KOPT-K1 (cell line): ENCODE results near the gene SBDS.
A peak's percentile ranks its signal among the peaks of the same experiment; 100 is the strongest.
"Not testable (repeated sequence)": the region's sequence is repeated elsewhere in the genome, so short reads cannot be mapped to it uniquely, and the experiment has no call there.

Source experiments
- H3K27ac ChIP-seq: fragments of 200-600 bp; sonication (generic); 2 replicates; pipeline ENCODE4 v1.5.1; 2016; ENCODE audit warnings: antibody characterized with exemption, mild to moderate bottlenecking, low read depth, low read length; ENCODE audit not compliant: poor library complexity, severe bottlenecking
- H3K36me3 ChIP-seq: fragments of 200-600 bp; sonication (generic); 2 replicates; pipeline ENCODE4 v1.5.1; 2017; ENCODE audit warnings: antibody characterized with exemption, mild to moderate bottlenecking, low read length, moderate library complexity; ENCODE audit not compliant: insufficient read depth
- H3K9me3 ChIP-seq: fragments of 200-600 bp; sonication (generic); 2 replicates; pipeline ENCODE4 v1.5.1; 2017; ENCODE audit warnings: antibody characterized with exemption, low read length, mild to moderate bottlenecking; ENCODE audit not compliant: insufficient read depth, poor library complexity, severe bottlenecking

Gene SBDS

DNA sequence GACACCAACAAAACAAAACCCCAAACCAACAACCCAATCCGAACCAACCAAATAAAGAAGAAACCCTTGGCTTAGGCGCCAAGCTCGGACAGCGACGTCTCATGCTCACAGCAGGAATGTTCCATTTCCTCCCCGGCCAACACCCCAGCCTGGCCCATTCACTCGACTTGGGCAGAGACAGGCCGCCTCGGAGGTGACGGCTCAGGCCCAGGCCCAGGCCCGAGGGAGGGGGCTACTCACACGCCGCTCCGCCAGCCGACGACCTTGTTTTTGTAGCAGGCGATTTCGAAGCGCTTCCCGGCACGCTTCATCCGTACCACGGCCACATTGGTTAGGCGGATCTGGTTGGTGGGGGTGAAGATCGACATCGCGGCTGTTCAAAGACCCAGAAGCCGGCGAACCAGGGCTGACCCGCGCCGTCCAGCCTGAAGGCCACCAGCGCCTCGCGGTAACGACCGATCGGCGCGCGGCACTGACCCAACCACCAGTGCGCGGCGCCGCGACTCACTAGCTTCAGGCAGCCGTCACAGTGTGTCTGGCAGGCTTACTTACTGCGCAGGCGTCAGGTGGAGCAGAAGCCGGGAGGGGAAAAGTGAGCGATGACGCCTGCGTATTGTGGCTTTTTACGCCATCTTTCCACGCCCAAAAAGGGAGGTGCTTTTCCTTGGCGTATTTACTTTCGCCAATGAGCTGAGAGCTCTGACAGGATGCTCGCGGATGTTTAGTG, at the start of gene SBDS:
Gene SBDS (minus strand): TSS at position 537 of the 727 bp plus-strand sequence. CDS start 169 bp downstream, at position 368.
- Histone ChIP-seq H3K27ac (peak within 1 kb of the TSS; percentile 68), H3K36me3 (peaks cover 47% of the 10 kb centered on the region)
- not testable (repeated sequence) for H3K9me3 ChIP-seq

DNA sequence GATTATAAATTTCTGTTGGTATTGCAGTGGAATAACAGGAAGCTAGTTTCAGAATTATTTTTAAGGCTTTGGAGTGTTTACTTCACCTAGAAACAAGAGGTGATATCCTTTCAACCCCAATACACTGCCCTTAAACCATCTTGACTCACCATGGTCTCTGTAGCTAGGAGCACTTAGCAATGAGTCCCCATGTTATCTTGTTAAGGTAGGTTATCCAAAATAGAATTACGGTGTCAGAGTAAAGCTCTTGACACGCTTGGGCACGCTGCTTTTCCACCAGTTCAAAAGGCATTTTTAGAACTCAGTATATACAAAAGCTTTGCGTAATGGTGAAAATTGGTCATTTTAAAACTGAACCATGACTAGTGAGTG, 48.2 kb upstream of the SBDS start:
- peaks cover 10% of the 10 kb centered on the region; the same call in 1 of the 2 replicates for H3K36me3 ChIP-seq
- H3K9me3 ChIP-seq, H3K27ac ChIP-seq: not testable (repeated sequence)

DNA sequence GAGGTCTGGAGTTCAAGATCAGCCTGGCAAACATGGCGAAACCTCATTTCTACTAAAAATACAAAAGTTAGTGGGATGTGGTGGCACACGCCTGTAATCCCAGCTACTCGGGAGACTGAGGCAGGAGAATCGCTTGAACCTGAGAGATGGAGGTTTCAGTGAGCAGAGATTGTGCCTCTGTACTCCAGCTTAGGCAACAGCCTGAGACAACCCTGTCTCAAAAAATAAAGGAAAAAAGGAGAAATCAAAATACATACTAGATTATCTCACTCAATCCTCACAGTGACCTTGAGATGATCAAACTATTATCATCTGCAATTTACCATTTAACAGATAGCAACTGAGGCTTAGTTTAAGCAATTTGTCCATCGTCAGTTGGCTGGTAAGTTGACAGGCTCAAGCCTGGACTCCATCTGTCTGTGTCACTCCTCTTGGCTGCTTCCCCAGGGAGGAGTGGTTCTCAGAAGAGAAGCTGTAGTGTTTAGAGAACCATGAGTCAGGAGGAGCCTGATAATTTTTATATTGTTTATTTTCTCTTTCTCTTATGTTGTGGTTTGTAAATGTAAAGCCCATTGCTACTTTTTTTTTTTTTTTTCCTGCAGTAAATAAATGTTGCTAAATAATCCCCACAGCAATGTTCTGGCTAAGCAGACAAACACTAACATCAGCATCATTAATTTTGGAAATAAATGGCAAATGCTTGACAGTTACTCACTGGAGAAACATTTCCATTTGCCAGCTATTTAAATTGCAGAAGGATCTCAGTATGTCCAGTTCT, 47.6 kb upstream of the SBDS start:
- not testable (repeated sequence) for H3K9me3 ChIP-seq, H3K27ac ChIP-seq
- peaks cover 10% of the 10 kb centered on the region; the same call in 1 of the 2 replicates for H3K36me3 ChIP-seq

DNA sequence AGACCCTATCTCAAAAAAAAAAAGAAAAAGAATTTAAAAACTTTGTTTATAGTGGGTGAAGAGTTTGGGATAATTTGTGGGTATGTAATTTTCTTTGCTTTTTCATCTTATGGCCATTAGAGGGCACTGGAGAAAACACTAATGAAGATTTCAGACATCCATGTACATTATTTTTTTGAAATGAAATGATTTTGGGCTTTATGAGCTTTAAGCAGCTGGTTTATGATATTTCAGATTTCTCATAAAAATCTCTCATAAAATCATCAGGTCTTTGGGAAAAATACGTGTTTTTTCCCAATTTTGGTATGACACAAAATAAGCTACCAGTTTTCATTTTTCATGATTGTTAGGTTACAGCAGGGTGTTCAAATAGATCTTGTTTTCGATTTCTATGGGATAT, 45.4 kb upstream of the SBDS start:
- not testable (repeated sequence) for H3K27ac ChIP-seq, H3K9me3 ChIP-seq, H3K36me3 ChIP-seq

DNA sequence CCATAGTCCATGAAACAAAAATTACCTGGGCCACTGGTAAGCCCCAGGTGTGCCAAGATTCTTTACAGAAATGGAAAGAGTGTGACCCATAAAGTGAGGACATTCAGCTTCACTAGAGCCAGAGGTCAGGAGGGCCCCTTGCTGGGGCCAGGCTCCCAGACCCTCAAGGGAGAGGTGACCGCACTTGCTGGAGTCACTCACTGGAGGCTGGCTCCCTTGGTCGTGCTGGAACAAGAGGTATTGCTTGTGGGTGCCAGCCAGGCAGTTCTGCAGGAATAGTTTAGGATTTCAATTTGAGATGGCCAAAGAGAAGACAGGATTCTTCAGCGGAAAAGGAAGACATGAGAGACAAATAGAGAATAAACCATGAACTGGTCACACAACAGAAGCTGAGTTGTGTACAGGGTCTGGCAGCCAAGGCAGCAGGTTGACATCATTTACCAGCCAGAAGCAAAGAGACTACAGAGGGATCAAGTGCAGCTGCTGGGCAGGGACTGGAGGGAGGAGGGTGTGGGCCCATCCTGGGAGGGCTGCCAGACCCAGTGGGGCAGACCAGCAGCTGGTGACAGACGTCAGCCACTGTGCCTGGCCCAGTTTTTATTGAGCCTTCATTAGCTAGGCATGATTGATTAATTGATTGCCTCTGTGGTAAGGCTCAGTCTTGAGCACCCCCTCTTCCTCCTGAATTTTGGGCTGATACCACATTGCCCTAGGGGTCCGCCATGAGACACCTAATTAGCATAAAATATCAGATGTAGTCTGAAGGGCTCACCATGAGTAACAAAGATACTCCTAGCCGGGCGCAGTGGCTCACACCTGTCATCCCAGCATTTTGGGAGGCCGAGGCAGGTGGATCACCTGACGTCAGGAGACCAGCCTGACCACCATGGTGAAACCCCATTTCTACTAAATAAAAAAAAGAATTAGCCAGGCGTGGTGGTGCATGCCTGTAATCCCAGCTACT, 41.3 kb upstream of the SBDS start:
- not testable (repeated sequence) for H3K27ac ChIP-seq, H3K9me3 ChIP-seq
- H3K36me3 ChIP-seq = peaks cover 23% of the 10 kb centered on the region

DNA sequence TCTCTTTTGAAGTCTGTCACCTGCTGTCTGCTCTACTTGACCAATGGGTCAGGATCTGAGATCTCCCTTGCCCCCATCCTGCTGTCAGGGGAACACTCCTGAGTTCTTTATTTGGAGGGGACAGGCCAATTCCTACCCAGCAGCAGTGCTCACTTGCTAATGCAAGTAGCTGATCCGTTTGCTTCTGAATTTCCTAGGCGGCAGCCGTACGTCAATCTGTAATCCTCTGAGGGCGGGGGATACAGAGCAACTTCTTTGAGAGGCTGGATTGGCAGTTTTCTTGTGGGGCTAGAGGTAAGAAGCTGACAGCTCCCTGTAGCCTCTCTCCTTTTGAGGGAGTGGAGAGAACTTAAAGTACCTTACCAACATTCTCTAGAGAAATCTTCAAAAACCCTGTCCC, 37.9 kb upstream of the SBDS start:
- Histone ChIP-seq H3K36me3 (peaks cover 45% of the 10 kb centered on the region), H3K27ac (no peak overlapping the region), H3K9me3 (peaks cover 10% of the 10 kb centered on the region)

DNA sequence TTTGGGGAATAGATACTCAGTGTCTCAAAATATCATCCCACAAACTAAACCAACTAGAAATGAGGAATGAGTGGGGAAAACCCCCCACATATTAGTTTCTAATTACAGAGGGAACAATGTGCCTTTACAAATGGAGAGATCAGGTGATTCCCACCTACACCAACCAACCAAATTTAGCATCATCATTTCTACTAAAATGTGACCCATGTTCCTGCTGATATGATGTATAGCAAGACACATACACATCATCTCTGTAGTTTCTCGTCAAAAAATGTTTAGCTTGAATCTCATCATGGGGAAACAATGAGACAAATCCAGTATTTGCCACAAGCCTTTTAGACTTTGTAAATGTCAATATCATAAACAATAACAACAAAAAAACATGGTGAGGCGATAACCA, 36.3 kb upstream of the SBDS start:
- H3K27ac ChIP-seq, H3K9me3 ChIP-seq: not testable (repeated sequence)
- H3K36me3 ChIP-seq = peaks cover 54% of the 10 kb centered on the region

DNA sequence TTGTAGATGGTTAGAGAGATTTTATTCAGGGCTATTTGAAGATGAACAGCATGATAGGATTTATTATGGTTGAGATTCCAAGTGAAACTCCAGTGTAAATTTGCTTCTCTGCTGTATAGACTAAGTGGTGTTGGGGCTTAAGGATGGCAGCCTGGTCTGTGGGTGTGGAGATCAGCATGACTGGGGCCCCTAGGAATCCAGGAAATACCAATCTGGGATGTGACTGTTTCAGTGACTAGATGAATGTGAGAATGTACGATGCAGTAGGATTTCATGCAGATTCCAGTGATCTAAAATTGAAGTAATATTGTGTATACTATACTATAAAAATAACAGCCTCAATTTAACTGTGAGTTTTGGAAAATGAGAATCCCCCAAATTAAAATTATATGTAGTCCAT, 30.1 kb upstream of the SBDS start:
- H3K36me3 ChIP-seq = peaks cover 77% of the 10 kb centered on the region
- H3K27ac ChIP-seq, H3K9me3 ChIP-seq: not testable (repeated sequence)

DNA sequence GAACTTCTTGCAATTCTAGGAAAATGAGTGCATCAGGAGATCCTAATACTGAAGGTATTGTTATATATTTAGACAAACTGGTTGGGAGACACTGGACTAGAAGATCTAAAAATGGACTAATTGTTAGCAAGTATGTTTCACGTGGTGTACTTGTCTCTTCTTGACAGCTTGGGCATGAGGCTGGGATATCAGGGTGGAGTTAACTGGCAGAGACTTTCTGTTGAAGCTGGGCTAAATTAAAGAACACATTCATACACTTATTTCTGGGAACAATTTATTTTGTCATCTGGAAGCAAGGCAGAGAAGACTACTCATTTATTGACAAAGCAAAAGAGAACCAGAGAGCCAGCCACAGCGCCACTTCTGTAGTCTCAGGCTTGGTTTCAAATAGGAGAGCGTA, 27.1 kb upstream of the SBDS start:
- Histone ChIP-seq H3K27ac (no peak overlapping the region), H3K36me3 (peaks cover 82% of the 10 kb centered on the region)

DNA sequence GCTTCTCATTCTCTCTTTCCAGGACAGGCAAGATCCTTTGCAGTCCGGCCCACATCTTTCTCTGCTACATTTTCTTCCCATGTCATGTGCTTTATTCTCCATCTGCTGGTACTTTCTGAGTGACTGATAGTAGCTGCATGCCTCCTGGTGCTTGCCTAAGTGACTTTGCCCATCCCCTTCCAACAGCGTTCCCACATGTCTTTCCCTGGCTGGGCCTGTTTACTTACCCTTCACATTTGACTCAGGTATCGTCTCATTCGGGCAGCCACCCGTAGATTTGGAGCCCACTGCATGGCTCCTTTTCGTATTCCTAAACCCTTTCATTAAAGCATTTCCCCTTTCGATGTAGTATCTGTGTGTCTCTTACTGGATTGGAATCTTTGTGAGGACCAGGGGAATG, 25.9 kb upstream of the SBDS start:
- no peaks in the 10 kb centered on the region for H3K9me3 ChIP-seq
- H3K27ac ChIP-seq = no peak overlapping the region
- peaks cover 79% of the 10 kb centered on the region for H3K36me3 ChIP-seq

More for the DNA sequence above, 27.1 kb upstream of the SBDS start:
- H3K9me3 ChIP-seq = no peaks in the 10 kb centered on the region

DNA sequence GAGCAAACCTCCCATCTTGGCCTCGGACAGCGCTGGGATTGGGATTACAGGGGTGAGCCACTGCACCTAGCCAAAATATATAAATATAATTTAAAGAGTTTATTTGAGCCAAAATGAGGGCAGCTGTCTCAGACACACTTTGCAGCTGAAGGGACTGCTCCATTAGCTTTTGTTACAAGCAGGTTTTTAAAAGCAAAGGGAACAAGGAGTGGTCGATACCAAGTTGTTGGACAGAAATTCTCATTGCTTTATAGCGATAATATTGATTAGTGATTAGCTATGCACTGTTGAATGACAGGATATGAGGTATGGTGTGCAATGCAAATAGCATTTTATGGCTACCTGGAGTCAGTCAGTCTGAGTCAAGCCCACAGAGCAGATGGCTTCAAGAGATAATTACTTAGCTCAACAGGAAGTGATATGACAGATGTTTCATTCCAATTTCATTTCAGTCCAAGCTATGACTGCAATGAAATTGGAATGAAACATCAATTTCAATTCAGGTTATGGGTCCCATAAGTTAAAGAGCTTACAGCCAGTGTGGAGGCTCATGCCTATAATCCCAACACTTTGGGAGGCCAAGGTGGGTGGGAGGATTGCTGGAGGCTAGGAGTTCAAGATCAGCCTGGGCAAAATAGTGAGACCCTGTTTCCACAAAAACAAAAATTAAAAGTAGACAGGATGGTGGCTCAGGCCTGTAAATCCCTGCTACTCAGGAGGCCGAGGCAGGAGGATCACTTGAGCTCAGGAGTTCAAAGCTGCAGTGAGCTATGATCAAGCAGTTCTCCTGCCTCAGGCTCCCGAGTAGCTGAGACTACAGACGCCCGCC, 24.4 kb upstream of the SBDS start:
- no peaks in the 10 kb centered on the region for H3K9me3 ChIP-seq
- H3K27ac ChIP-seq = no peak overlapping the region
- H3K36me3 ChIP-seq = peaks cover 80% of the 10 kb centered on the region

DNA sequence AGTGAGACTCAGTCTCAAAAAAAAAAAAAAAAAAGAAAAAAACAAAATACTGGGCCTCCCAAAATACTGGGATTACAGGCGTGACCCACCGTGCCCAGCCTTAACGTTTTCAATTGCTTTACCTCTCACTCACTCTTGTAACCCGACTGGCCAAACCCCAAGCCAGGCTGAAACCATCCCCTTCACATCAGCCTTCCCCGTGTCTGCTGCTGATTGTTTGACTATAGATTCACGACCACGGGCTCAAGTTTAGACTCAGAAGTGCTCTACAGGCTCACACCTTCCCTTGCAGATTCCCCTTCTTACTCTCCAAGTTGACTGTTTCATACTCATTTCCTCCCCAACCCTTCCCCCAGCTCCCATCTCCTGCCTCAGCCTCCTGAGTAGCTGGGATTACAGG, 23.6 kb upstream of the SBDS start:
- Histone ChIP-seq H3K27ac (no peak overlapping the region), H3K36me3 (peaks cover 83% of the 10 kb centered on the region), H3K9me3 (no peaks in the 10 kb centered on the region)

DNA sequence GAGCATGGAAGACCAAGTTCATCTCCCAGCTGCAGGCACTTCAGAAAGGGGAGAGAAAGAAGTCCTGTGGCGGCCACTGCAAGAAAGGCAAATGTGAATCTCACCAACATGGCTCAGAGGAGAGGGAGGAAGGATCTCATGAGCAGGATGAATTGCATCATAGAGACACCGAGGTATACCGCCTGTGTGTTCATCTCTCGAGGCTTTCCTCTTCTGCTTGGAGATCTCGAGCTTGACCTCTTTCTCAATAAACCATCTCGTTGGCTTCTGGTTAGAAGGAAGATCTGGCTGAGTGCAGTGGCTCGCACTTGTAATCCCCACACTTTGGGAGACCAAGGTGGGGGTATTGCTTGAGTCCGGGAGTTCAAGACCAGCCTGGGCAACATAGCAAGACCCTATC, 22.6 kb upstream of the SBDS start:
- not testable (repeated sequence) for H3K27ac ChIP-seq, H3K9me3 ChIP-seq
- H3K36me3 ChIP-seq = peaks cover 83% of the 10 kb centered on the region

DNA sequence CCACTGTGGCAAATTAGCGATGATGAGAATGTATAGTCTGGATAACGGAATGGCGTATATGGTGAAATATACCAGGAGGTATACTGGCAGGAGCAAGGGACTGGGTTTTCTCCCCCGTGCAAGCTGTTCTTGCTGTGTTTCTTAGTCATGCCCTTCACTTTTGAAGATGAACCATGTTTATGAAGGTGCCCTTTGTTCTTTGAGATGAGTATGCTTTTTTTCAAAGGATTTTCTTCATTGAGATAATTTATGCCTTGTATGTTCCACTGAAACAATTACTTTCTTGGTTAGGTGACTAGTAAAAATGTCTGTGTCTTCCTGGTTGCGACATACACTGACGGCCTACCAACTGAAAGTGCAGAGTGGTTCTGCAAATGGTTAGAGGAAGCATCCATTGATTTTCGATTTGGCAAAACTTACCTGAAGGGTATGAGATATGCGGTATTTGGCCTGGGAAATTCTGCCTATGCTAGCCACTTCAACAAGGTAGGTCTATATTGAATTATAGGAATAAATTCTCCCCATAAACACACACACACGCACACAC, 18.8 kb upstream of the SBDS start:
- H3K9me3 ChIP-seq, H3K27ac ChIP-seq: not testable (repeated sequence)
- H3K36me3 ChIP-seq = peaks cover 82% of the 10 kb centered on the region
